HG02610 (cell line): ENCODE measurements around the gene COL4A2.
"Not testable (repeated sequence)": the region's sequence is repeated elsewhere in the genome, so short reads cannot be mapped to it uniquely, and the experiment has no call there.

Experiments
- ATAC-seq: cut with Tn5 transposase; IDR thresholded peaks from one replicate; pipeline ENCODE4 v1.9.1; 2021; ENCODE audit warnings: mild to moderate bottlenecking, moderate library complexity; ENCODE audit not compliant: unreplicated experiment

The COL4A2 gene

GRCh38 chr13:110449219-110450015 is 142.3 kb downstream of the COL4A2 start:
- no peak for ATAC-seq

- no peak for ATAC-seq
These were observed 143.2 kb downstream of the COL4A2 start for GRCh38 chr13:110450016-110450900.

GRCh38 chr13:110450941-110451730 is 144.1 kb downstream of the COL4A2 start:
- ATAC-seq, result no peak

GRCh38 chr13:110453091-110453490 is 146.0 kb downstream of the COL4A2 start:
- ATAC-seq, result not testable (repeated sequence)

- no peak for ATAC-seq
These were observed 146.7 kb downstream of the COL4A2 start for GRCh38 chr13:110453797-110454196.

GRCh38 chr13:110454227-110454859 is 147.3 kb downstream of the COL4A2 start:
- ATAC-seq, result no peak

- no peak for ATAC-seq
These were observed 147.9 kb downstream of the COL4A2 start for GRCh38 chr13:110454956-110455355.

- ATAC-seq, result no peak
These were observed 148.4 kb downstream of the COL4A2 start for GRCh38 chr13:110455444-110455843.

GRCh38 chr13:110455941-110456340 is 148.9 kb downstream of the COL4A2 start:
- ATAC-seq, result peak; percentile 98

- no peak for ATAC-seq
These were observed 149.5 kb downstream of the COL4A2 start for GRCh38 chr13:110456550-110456949.

- ATAC-seq, result no peak
These were observed 150.3 kb downstream of the COL4A2 start for GRCh38 chr13:110457361-110457760.

GRCh38 chr13:110458017-110458416 is 150.9 kb downstream of the COL4A2 start:
- ATAC-seq, result no peak

- no peak for ATAC-seq
These were observed 151.7 kb downstream of the COL4A2 start for GRCh38 chr13:110458594-110459365.

- no peak for ATAC-seq
These were observed 155.0 kb downstream of the COL4A2 start for GRCh38 chr13:110462091-110462490.

- no peak for ATAC-seq
These were observed 156.1 kb downstream of the COL4A2 start for GRCh38 chr13:110463156-110463555.

GRCh38 chr13:110463871-110464510 is 156.9 kb downstream of the COL4A2 start:
- ATAC-seq, result no peak

GRCh38 chr13:110464556-110465333 is 157.7 kb downstream of the COL4A2 start:
- ATAC-seq, result no peak

- no peak for ATAC-seq
These were observed 158.6 kb downstream of the COL4A2 start for GRCh38 chr13:110465696-110466095.
